HG02571 (cell line): ENCODE measurements around the gene FILIP1L.

ENCODE experiments used
- ATAC-seq: cut with Tn5 transposase; IDR thresholded peaks from one replicate; pipeline ENCODE4 v1.9.1; 2021; ENCODE audit warnings: mild to moderate bottlenecking, moderate library complexity; ENCODE audit not compliant: unreplicated experiment

FILIP1L gene

GRCh38 chr3:100114413-100115030, at the start of gene FILIP1L:
FILIP1L (minus strand) TSS chr3:100114501.
- no peak for ATAC-seq

DNA sequence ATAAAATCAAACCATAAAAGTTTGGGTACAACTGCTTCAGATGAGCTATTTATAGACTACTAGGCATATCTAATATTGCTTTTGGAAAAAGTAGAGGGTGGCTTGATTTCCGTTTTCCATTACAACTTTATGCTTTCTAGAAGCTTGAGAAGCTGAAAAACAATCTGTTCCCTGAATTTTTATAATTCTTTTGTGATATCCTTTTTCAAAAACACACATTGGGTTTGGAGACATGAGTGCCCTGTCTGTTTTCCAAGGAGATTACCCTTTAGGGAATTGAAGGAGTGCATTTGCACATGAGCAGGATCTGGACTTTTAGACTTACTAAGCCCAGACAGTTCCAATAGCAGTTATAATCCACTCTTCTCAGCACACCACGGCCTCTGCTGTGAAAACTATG, 49.5 kb upstream of the FILIP1L start:
- no peak for ATAC-seq

- no peak for ATAC-seq
Measured at GRCh38 chr3:100160521-100160920, 46.2 kb upstream of the FILIP1L start.

GRCh38 chr3:100159331-100160153, 45.2 kb upstream of the FILIP1L start:
- ATAC-seq, result no peak

- no peak for ATAC-seq
Measured at GRCh38 chr3:100158918-100159330, 44.6 kb upstream of the FILIP1L start.

GRCh38 chr3:100157685-100158084, 43.4 kb upstream of the FILIP1L start:
- ATAC-seq, result no peak

DNA sequence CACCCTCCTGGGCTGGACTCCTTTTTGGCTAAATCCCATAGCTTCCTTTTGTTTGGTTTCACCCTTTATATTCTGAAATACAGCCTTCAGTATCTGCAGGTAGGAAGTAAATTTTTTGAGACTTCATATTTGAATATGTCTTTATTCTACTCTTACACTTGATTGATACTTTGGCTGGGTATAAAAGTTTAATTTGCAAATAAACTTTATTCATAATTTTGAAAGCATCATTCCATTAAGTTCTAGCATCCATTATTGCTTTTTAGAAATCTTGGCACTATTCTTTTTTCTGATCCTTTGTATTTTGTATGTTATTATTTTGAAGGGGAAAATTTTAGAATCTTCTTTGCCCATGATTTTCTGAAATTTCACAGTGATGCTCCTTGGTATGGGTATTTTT, 41.3 kb upstream of the FILIP1L start:
- ATAC-seq, result no peak

DNA sequence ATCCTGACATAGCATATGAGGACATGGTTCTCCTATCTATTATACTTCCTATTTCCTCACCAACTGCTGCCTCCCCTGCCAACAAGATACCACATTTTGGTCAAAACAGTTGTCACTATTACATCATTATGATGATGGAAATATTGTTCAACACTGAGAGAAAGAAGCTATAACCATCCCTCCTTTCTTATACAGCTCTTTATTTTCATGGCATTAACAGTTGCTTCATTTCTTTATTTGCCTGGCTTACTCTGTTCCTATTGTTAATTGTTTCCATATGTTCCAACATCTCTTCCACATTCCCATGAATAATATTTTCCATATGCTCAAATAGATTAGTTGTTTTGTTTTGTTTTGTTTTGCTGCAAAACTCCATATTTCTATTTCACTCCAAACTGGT, 40.8 kb upstream of the FILIP1L start:
- no peak for ATAC-seq

- ATAC-seq, result no peak
Measured at GRCh38 chr3:100154171-100154570, 39.9 kb upstream of the FILIP1L start.

- ATAC-seq, result no peak
Measured at GRCh38 chr3:100151024-100151707, 36.9 kb upstream of the FILIP1L start.

DNA sequence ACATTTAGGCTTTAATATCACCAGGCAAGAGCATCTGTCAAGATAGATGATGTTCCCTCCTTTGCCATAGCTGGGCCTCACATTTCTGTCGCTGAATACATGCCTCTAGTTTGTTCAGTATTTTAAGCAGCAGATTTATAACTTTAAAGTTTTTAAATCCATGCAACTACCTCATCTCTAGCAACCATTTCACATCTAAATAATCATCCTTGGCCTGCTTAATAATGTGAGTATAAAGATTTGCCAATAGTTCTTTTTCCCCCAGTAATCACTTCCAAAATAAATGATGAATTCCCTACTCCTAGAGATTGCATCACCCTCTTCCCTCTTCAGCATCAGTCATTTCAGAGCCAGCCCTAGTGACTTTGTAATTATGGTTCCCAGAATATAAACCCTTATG, 36.2 kb upstream of the FILIP1L start:
- ATAC-seq, result no peak

- ATAC-seq, result no peak
Measured at GRCh38 chr3:100149713-100150415, 35.6 kb upstream of the FILIP1L start.

GRCh38 chr3:100149130-100149529, 34.8 kb upstream of the FILIP1L start:
- no peak for ATAC-seq

DNA sequence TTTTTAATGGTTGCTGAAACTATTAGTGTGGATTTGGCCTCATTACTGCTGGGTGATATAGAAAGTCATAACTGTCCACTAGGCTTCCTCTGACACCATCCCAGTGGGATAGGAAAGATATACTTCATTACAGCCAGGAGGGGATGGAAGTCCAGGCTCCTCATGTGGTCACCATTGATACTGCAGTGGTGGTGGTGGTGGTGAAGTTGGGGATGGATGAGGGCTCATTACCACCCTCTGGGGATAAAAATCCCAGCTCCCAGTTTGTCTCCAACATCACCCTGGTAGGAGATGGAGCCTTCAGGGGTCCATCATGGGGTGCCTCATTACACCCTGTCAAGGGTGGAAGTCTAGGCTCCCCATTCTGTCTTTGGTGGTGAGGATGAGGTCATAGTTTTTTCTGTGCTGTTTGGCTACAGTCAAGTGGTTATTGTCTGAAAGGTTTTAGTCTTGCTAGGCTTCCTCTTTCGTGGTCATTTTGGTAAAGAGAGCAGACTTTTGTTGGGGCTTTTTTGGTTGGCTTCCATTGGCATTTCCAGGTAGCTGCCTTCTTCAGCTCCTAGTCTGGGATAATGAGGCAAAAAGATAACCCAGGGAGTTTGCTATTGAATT, 30.1 kb upstream of the FILIP1L start:
- ATAC-seq, result no peak

DNA sequence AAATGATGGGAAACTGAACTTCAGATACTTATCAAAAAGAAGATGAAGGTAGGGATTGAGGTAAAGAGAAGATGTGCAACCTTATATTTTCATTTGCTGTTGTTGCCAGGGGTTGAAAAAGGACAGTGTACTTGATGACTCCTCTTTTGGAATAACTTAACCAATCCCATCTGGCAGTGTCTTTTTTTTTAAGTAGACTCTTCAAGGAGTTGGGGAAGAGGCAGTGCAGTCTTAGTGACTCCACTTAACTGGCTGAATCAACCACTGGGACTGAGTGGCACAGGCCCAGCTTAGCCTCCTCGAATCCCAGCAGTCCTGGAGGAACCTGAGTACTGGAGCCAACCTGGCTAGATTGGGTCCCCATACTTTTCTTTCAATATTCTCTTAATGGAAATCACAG, 27.3 kb upstream of the FILIP1L start:
- no peak for ATAC-seq

GRCh38 chr3:100140976-100141375, 26.7 kb upstream of the FILIP1L start:
- no peak for ATAC-seq

- no peak for ATAC-seq
Measured at GRCh38 chr3:100136921-100137320, 22.6 kb upstream of the FILIP1L start.

GRCh38 chr3:100131241-100131640, 16.9 kb upstream of the FILIP1L start:
- no peak for ATAC-seq

GRCh38 chr3:100129941-100130340, 15.6 kb upstream of the FILIP1L start:
- ATAC-seq, result no peak

- ATAC-seq, result no peak
Measured at GRCh38 chr3:100128565-100128964, 14.3 kb upstream of the FILIP1L start.

DNA sequence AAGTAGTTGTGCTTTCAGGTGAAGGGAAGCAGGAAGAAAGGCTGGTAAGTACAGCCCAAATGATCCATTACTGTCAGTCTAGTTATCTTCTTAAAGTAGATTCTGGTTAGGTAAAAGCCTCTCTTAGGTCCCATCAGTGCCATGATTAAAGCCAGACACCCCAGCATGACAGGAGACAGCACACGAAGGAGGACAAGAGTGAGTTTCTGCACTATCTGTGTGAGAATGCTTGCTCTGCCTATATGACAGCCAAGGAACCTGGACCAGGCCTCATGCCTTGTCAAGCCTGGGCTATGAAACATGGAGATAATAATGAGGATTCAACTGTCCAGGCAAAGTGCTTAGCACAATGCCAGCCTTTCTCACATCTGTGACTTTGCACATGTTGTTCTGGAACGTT, 13.5 kb upstream of the FILIP1L start:
- no peak for ATAC-seq
